IPS-20b (cell line): ENCODE results near the gene ANKRD17.

Source experiments
- H3K27ac ChIP-seq: one replicate; pipeline ENCODE4 v1.5.1; 2013; ENCODE audit warnings: low read length
- H3K27me3 ChIP-seq: 2 replicates; pipeline ENCODE4 v1.6.1; 2013; ENCODE audit warnings: mild to moderate bottlenecking, low read length, inconsistent platforms; ENCODE audit not compliant: insufficient read depth
- H3K36me3 ChIP-seq: 2 replicates; pipeline ENCODE4 v1.6.1; 2013; ENCODE audit warnings: low read depth, mild to moderate bottlenecking, inconsistent platforms, low read length, moderate library complexity; ENCODE audit not compliant: insufficient read depth
- H3K4me1 ChIP-seq: 2 replicates; pipeline ENCODE4 v1.6.1; 2013; ENCODE audit warnings: mild to moderate bottlenecking, control low read depth, inconsistent platforms, low read length, moderate library complexity; ENCODE audit not compliant: insufficient read depth
- H3K4me3 ChIP-seq: 2 replicates; pipeline ENCODE4 v1.5.1; 2013; ENCODE audit warnings: mild to moderate bottlenecking, low read length, inconsistent platforms
- H3K9ac ChIP-seq: 2 replicates; pipeline ENCODE4 v1.6.1; 2013; ENCODE audit warnings: low read depth, mild to moderate bottlenecking, inconsistent platforms, low read length, moderate library complexity
- H3K9me3 ChIP-seq: 2 replicates; pipeline ENCODE4 v1.6.1; 2013; ENCODE audit warnings: mild to moderate bottlenecking, low read depth, low read length, inconsistent platforms; ENCODE audit not compliant: insufficient read depth

The ANKRD17 gene

GRCh38 chr4:73028621-73029020, 230.0 kb downstream of the ANKRD17 start:
- Histone ChIP-seq H3K27me3 (no peaks in the 10 kb centered on the region), H3K4me1 (no peaks in the 10 kb centered on the region), H3K9ac (no peak overlapping the region), H3K9me3 (no peaks in the 10 kb centered on the region), H3K4me3 (no peak overlapping the region), H3K36me3 (no peaks in the 10 kb centered on the region), H3K27ac (no peak overlapping the region)
